Measurements from ENCODE around the gene ARF1.

DNA sequence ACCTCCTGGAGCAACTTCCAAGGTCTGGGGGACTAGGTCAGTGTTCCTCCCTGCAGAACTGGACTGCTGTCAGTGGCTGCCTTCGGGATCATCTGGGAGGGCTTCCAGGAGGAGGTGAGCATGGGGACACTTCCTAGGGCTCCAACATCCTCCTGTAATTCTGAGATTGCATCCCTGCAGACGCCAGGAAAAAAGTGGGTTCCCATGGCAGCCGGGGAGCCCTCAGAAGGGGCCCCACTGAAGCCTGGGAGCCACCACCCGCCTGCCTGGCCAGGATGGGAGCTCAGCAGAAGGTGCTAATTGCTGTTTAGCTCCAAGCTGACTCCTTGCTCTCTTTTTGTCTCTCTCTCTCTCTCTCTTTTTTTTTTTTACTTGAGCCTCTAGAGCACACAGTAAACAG, 16.1 kb upstream of the ARF1 start:
- TF ChIP-seq, protein P1, sequence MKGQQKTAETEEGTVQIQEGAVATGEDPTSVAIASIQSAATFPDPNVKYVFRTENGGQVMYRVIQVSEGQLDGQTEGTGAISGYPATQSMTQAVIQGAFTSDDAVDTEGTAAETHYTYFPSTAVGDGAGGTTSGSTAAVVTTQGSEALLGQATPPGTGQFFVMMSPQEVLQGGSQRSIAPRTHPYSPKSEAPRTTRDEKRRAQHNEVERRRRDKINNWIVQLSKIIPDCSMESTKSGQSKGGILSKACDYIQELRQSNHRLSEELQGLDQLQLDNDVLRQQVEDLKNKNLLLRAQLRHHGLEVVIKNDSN (CRISPR knock-in tag; IDR thresholded peaks at IDR 0.05): no peak
- no peak for TF ChIP-seq CTCF (IDR thresholded peaks at IDR 0.05)

All from WTC11 (cell line).